GM12864 (cell line): ENCODE data around the gene GPRC5C.

Experiments used
- DNase-seq: peaks from one replicate; pipeline ENCODE4 v3.0.0-alpha.2; 2011; ENCODE audit warnings: low read depth
- H3K4me3 ChIP-seq: 2 replicates; pipeline ENCODE4 v1.5.1; 2011; ENCODE audit warnings: mild to moderate bottlenecking, low read depth, low read length, control low read depth
- CTCF ChIP-seq: IDR thresholded peaks from 2 replicates; pipeline ENCODE4 v1.5.1; 2011; ENCODE audit warnings: low read depth, mild to moderate bottlenecking, moderate library complexity, low read length, control low read depth, inconsistent platforms; ENCODE audit errors: missing control alignments

Gene GPRC5C

GRCh38 chr17:74408262-74408661, 23.6 kb upstream of the GPRC5C start:
- H3K4me3 ChIP-seq: no peak overlapping the region
- TF ChIP-seq CTCF: peak; percentile 13
- no peak for DNase-seq

- no peak overlapping the region for H3K4me3 ChIP-seq
- DNase-seq: no peak
- no peak for TF ChIP-seq CTCF
Observed at GRCh38 chr17:74408815-74409214, 23.1 kb upstream of the GPRC5C start.

- no peak overlapping the region for H3K4me3 ChIP-seq
- DNase-seq: no peak
- no peak for TF ChIP-seq CTCF
Observed at GRCh38 chr17:74410001-74410443, 21.9 kb upstream of the GPRC5C start.

GRCh38 chr17:74412581-74412980, 19.3 kb upstream of the GPRC5C start:
- no peak for DNase-seq
- no peak overlapping the region for H3K4me3 ChIP-seq
- TF ChIP-seq CTCF: no peak

GRCh38 chr17:74413491-74413890, 18.4 kb upstream of the GPRC5C start:
- DNase-seq: no peak
- no peak overlapping the region for H3K4me3 ChIP-seq
- TF ChIP-seq CTCF: no peak

- H3K4me3 ChIP-seq: no peak overlapping the region
- DNase-seq: no peak
- no peak for TF ChIP-seq CTCF
Observed at GRCh38 chr17:74414510-74414909, 17.4 kb upstream of the GPRC5C start.

GRCh38 chr17:74415608-74416396, 16.1 kb upstream of the GPRC5C start:
- no peak for TF ChIP-seq CTCF
- no peak for DNase-seq
- no peak overlapping the region for H3K4me3 ChIP-seq
